Stimulated activated CD8-positive, alpha-beta memory T cell treated with anti-CD3 and anti-CD28 coated beads, Interleukin-12 subunit alpha, Interleukin-12 subunit beta, amount 100 ng/mL, for 1 hour (primary cell): ENCODE measurements around the gene MBNL3.
"Not testable (repeated sequence)": the region's sequence is repeated elsewhere in the genome, so short reads cannot be mapped to it uniquely, and the experiment has no call there.

ENCODE experiments used
- DNase-seq: peaks from one replicate; pipeline ENCODE4 v3.0.0-alpha.2; 2020; ENCODE audit warnings: low read depth

The MBNL3 gene

GRCh38 chrX:132369617-132370326 is 119.1 kb downstream of the MBNL3 start:
- no peak for DNase-seq

- no peak for DNase-seq
These were observed 120.9 kb downstream of the MBNL3 start for GRCh38 chrX:132367984-132368383.

GRCh38 chrX:132367314-132367713 is 121.5 kb downstream of the MBNL3 start:
- DNase-seq = no peak

GRCh38 chrX:132365490-132365889 is 123.3 kb downstream of the MBNL3 start:
- DNase-seq = no peak

- DNase-seq = no peak
These were observed 124.5 kb downstream of the MBNL3 start for GRCh38 chrX:132364313-132364712.

- no peak for DNase-seq
These were observed 135.4 kb downstream of the MBNL3 start for GRCh38 chrX:132353430-132353829.

GRCh38 chrX:132336172-132336571 is 152.7 kb downstream of the MBNL3 start:
- DNase-seq = no peak

GRCh38 chrX:132333351-132333750 is 155.5 kb downstream of the MBNL3 start:
- DNase-seq = no peak

- DNase-seq = no peak
These were observed 157.3 kb downstream of the MBNL3 start for GRCh38 chrX:132331532-132331931.

- no peak for DNase-seq
These were observed 157.8 kb downstream of the MBNL3 start for GRCh38 chrX:132331000-132331399.

- no peak for DNase-seq
These were observed 158.6 kb downstream of the MBNL3 start for GRCh38 chrX:132330156-132330729.

- not testable (repeated sequence) for DNase-seq
These were observed 161.9 kb downstream of the MBNL3 start for GRCh38 chrX:132326960-132327359.
